ENCODE measurements around the gene PDCD11.

Gene PDCD11

DNA sequence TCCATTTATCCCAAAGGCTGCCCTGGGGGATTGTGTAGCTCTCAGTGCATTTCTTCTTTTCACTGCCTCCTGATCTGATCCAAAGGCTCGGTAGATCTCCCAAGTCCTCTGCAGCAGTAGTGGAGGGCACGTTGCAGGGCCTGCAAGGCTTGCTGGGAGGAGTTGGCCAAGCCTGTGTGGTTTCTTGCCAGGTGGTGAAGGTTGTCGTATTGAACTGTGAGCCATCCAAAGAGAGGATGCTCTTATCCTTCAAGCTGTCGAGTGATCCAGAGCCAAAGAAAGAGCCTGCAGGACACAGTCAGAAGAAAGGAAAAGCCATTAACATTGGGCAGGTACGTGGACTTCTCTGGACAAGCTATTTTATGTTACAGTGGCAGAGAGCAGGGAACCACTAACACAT, 21.2 kb downstream of the PDCD11 start:
- no peak for DNase-seq (ENCODE audit: low read depth in 2 of 2)

DNA sequence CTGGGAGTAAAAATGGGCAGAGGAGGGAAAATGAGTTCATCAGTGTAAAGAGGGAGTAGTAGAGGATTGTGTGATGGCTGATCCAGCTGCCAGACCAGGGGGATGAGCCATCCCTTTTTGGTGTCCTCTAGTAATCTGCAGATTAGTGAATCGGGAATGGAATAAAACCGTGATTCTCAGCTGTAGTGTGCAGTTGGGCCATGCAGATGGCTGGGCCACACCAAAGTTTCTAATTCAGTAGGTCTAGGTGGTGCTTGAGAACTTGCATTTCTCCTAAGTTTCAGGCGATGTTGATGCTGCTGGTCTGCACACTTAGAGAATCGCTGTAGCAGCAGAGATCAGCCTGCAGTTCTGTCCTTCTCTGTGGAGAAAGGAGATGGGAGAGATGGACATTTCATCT, 22.7 kb downstream of the PDCD11 start:
- DNase-seq (ENCODE audit: low read depth in 2 of 2): no peak

DNA sequence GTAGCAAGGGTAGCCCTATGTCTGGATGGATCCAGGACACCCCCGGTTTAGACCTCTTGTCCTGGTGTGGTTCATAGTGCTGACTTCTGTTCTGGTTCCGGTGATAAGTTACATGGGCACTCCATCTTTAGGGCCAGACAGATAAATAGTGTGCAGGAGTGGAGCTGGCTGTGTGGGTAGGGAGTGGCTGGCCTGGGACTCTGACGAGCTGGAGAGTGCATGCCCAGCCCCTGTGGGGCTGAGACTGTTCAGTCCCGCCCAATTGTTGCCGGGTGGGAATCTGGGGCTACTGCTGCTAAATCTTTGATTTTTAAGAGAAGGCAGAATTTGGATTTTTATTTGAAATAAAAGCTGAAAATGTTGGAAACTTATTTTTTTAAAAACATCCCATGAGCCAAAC, 27.3 kb downstream of the PDCD11 start:
- DNase-seq (ENCODE audit: low read depth in 2 of 2): no peak

DNA sequence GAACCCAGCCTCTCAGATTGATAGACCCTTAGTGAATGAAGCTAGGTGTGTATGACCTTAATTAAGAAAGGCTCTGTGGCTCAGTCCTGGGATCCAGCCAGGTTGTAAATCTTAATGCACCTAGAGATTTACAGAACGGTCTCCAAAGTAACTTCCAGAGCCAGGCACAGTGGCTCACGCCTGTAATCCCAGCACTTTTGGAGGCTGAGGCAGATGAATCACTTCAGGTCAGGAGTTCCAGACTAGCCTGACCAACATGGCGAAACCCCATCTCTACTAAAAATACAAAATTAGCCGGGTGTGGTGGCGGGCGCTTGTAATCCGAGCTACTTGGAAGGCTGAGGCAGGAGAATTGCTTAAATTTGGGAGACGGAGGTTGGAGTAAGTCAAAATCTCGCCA, 31.4 kb downstream of the PDCD11 start:
- DNase-seq (ENCODE audit: low read depth in 2 of 2): no peak

DNA sequence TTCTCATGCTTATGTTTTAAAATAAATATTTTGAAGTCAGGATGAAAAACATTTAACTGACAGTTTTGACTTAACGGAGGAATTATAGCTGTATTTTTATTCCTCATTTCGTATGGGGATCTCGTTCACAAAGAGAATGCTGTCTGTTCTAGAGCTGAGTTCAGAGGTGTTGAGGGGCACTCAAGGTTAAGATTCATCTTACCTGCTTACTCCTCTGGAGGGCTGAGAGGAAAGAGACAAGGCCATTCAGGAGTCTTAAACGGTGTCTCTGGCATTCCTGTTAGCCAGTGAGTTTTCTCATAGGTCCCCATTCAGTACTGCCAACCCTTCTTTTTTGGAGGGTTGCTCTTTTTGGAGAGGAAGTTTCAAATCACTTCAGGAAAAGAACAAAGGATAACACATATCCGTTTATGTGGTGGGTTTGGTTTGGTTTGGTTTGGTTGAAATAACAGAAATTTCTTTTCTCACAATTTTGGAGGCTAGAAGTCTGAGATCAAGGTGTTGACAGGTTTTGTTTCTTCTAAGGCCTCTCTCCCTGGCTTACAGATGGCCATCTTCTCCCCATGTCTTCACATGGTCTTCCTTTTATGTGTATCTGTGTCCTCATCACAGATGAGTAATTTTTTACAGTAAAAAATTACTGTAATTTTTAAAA, 32.7 kb downstream of the PDCD11 start:
- DNase-seq (ENCODE audit: low read depth in 2 of 2): no peak

DNA sequence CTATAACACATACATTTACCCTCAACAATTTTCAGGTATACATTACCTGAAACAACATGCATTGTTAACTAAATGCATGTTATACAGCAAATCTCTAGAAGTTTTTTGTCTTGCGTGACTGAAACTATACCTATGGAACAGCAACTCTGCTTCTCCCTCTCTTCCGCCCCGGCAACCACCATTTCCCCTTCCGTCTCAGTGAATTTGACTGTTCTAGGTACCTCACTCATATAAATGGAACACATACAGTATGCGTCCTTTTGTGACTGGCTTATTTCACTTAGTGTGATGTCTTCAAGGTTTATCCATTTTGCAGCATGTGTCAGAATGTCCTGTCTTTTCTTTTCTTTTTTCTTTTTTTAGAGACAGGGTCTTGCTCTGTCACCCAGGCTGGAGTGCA, 33.2 kb downstream of the PDCD11 start:
- DNase-seq (ENCODE audit: low read depth in 2 of 2): no peak

DNA sequence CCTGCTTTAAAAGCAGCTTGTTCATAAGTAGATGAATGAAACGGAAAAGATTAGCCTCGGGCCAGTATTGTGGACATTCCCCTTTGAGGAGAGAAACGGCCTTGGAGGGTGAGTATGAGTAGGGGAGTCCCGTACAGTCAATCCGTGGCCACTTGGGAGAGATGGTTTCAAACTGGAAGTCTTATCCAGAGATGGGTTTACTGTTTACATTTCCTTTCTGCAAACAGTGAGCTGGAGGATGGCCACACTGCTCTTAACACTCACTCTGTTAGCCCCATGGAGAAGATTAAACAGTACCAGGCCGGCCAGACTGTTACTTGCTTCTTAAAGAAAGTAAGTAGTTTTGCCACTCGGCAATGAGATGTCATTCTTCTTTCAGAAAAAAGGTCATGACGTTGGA, 35.5 kb downstream of the PDCD11 start:
- no peak for DNase-seq (ENCODE audit: low read depth in 2 of 2)

DNA sequence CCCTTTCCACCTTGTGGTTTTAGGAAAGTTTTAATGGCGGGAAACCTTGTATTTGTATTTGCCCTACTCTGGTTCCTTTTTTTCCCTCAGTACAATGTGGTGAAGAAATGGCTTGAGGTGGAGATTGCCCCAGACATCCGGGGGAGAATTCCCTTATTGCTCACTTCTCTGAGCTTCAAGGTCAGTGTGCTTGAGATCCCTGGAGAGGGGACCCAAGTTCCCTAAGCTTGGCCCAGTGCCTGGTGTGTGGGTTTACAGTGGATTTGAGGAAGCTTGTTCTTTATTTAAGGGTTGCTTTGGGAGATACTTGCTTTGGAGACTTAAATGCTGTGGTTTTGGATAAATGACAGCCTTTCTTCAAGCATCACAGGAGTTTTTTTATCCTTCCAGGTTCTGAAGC, 37.4 kb downstream of the PDCD11 start:
- no peak for DNase-seq (ENCODE audit: low read depth in 2 of 2)

DNA sequence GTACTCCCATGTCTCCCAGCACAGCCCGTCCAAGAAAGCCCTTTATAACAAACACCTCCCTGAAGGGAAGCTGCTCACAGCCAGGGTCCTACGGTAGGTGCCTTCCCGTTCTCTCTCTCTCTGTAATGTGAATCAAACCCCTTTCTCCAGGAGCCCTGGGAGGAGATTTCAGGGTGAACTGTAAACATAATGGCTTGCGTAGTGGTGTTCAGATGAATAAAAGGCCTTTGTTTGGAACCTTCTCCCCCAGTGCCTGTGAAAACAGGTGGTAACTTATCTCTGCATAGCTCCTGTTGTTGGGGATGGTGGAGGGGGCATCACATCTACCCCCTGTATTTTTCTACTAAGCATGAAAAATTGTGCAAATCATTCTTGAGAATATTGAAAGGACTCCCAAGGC, 43.4 kb downstream of the PDCD11 start:
- DNase-seq (ENCODE audit: low read depth in 2 of 2): no peak

DNA sequence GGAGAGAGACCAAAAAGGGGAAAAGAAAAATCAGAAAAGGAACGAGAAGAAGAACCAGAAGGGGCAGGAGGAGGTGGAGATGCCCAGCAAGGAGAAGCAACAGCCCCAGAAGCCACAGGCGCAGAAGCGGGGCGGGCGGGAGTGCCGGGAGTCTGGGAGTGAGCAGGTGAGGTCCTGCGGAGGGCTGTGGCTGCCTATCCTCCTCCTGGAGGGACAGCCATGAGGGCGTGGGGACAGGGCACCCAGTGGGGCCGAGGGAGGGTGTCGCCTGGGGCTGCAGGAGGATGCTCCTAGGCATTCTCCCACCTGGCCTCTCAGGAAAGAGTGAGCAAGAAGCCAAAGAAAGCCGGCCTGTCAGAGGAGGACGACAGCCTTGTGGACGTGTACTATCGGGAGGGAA, 44.0 kb downstream of the PDCD11 start:
- no peak for DNase-seq (ENCODE audit: low read depth in 2 of 2)

DNA sequence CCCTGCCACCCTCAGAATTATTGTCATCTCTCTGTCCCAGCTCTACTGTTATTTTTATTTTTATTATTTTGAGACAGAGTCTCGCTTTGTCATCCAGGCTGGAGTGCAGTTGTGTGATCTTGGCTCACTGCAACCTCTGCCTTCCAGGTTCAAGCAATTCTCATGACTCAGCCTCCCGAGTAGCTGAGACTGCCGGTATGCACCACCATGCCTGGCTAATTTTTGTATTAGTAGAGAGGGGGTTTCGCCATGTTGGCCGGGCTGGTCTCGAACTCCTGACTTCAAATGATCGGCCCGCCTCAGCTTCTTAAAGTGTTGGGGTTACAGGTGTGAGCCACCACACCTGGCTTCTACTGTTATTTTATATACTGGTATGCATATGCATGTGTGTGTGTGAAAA, 44.8 kb downstream of the PDCD11 start:
- no peak for DNase-seq (ENCODE audit: low read depth in 2 of 2)

DNA sequence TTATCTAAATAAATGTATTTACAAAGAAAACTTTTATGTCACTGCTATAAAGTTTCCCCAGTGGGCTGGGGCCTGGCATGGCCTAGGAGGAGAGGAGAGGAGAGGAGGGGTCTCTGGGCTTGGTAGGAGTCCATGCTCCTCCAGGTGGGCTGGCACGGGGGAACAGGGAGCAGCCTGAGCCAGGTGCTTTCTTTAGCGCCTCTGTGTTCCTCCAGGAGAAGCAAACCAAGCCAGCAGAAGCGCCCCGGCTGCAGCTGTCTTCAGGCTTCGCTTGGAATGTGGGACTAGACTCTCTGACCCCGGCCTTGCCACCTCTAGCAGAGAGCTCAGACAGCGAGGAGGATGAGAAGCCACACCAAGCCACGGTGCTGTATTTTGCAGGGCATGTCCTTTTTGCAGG, 45.2 kb downstream of the PDCD11 start:
- DNase-seq (ENCODE audit: low read depth in 2 of 2): no peak

DNA sequence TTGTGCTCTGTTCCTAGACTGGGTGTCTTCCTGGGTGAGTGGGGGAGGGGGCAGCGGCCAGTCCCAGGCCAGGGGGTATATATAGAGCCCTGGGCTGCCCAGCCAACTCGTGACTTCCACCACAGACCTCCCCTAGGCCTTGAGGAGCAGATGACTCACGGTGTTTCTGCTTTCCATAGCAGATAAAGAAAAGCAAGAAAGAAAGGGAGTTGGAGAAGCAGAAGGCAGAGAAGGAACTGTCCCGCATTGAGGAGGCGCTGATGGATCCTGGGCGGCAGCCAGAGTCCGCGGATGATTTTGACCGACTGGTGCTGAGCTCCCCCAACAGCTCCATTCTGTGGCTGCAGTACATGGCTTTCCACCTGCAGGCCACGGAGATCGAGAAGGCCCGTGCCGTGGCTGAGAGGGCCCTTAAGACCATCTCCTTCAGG, 45.6 kb downstream of the PDCD11 start:
- DNase-seq (ENCODE audit: low read depth in 2 of 2): no peak

DNA sequence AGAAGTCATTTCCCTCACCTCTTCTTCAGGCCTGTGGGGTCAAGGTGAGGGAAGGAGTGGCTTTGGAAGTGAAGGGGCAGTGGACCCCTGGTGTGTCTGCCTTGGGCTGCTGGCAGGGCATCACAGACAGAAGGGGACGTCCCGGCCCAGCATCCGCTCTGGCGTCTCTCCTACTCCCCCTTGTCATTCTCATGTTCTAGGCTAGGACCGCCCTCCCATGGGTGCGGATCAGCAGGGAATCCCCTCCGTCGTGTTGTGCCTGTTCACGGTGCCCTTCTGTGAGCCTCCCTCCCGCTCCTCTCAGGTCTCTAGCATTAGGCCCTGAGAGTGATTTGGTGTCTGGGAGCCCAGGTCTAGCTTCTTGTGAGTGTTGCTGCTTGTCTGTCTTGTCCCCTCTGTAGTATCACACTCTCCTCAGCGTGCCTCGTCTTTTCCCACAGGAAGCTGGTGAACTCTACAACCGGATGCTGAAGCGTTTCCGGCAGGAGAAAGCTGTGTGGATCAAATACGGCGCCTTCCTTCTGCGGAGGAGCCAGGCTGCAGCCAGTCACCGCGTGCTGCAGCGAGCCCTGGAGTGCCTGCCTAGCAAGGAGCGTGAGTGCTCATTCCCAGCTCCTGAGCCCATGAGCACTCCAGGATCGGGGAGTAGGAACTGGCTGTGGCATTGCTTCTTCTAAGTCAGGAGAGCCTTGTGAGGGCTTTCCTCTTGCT, 47.2 kb downstream of the PDCD11 start:
- no peak for DNase-seq (ENCODE audit: low read depth in 2 of 2)

DNA sequence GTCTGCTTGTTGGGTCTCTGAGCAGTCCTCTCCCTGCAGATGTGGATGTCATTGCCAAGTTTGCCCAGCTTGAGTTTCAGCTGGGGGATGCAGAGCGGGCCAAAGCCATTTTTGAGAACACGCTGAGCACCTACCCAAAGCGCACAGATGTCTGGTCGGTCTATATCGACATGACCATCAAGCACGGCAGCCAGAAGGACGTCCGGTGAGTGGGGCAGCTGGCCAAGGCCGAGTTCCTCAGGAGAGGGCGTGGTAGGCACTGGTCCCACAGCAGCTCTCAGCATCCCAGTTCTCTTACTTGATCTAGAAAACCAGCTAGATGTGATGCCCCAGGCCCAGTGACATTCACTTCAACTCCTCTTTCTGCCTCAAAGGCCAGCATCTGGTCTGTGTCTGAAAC, 48.1 kb downstream of the PDCD11 start:
- no peak for DNase-seq (ENCODE audit: low read depth in 2 of 2)

DNA sequence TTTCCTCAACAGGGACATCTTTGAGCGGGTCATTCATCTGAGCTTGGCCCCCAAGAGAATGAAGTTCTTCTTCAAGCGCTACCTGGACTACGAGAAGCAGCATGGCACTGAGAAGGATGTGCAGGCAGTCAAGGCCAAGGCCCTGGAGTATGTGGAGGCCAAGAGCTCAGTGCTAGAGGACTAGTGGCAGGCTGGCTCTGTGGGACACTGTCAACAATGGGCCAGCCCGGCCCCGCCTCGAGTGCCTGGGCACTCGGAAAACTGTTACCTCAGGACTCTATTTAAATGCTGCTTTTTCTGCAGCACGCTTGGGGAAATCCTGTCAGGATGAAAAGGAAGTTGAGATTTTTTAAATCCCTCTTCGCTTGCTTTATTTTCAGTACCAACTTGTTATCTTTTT, 48.9 kb downstream of the PDCD11 start:
- DNase-seq (ENCODE audit: low read depth in 2 of 2): no peak

DNA sequence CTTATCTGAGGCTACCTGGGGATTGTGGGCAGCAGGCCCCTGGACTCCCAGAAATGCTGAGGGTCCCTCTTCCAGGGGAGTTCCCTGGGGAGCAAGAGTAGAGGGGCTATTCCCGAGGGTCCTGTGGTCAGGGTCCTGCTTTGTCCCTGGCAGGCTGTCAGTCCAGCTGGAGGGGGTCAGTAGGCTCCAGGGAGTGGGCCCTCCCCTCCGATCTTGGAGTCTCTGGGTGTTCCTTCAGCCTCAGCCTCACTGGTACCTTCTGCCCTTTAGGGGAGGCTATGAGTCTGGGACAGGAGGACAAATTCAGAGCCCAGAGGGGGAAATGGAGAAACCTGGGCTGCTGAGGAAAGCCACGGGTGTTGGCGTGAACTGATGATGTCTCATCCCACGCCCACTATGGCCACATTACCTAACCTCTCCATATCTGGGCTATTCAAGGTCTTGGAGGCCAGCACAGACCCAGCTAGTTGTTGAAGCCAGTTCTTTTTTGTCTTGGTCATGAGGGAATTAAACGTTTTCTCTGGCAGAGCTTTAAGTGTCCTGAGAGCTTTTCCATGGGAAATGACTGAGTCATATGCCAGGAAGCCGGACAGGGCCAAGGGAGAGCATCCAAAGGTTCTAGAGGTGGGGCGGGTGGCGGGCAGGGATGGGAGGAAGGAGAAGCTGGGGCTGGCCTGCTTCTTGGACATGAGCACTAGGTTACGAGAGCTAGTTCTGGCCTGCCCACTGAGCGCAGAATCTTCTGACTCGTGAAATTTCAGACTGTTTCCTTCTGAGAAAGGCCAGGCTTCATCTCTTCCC, 49.5 kb downstream of the PDCD11 start:
- DNase-seq (ENCODE audit: low read depth in 2 of 2): no peak

DNA sequence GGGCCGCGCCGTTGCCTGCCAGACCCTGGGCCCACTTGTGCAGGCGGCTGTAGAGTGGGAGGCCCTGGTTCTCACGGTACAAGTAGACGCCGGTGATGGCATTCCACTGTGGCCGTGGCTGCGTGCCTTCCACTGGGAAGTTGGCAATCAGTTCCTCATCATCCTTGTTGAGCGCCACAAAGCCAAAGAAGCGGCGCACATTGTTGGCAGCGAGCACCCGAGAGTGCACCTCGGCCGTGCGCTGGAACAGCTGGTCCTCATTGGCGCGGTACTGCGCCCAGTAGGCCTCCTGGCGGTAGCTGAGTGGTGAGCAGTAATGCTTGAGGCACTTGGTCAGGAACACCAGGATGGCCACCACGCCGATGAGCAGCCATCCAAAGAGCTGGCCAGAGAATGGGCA, 50.8 kb downstream of the PDCD11 start:
- DNase-seq (ENCODE audit: low read depth in 2 of 2): no peak

DNA sequence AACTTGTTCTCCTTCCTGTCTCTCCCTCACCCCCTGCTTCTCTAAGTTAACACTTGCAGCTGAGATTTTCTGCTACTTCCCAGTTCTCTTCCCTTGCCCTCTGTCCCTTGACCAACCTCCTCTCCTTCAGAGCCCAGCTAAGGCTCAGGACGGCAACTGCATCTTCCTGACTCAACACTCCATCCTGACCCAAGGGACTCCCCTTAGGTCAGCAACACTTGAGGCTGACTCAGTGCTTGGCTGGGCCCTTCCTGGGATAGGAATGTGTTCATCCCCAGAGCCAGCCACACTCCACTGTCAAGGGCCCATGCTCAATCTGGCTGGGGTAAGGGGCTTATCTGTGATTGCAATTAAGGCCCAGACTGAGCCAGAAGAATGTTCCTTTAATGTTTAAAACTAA, 52.3 kb downstream of the PDCD11 start:
- no peak for DNase-seq (ENCODE audit: low read depth in 2 of 2)

DNA sequence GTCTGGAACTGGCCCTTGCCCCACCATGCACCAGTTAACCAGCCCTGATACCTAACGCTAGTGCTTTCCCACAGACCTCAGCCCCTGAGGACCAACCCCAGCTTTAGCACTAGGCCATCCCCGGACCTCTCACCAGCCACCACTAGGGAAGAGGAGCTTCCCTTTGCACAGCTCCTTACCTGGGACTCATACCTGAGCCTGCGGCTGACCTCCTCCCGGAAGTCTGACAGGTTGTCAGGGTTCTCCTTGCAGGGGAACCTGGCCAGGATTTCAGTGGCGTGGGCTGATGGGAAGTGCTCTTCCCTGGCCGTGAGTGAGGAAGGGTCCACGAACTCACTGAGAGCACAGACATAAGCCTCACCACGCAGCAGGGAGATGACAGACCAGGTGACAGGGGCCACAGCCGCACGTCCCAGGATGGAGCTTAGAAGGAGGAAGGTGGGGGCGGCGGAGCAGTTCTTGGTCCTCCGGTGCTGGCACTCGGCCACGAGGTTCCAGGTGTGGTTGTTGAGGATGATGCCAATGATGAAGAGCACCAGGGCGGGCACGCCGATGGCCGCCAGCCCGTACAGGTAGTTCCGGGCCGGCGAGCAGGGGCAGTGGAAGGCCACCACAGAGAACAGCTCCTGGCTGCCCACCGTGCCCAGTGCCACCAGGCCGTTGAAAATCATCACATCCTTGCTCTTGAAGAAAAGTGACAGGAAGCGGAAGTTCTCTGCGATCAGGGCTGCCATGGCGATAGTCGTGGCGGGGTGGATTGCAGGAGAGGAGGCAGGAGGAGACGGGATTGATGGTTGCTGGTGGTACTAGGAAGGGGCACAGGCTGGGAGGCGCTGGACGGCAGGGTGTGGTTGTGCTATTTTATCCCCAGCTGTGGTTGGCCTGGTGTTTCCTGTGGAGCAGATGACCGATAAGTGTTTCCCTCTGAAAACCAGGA, 53.0 kb downstream of the PDCD11 start:
- no peak for DNase-seq (ENCODE audit: low read depth in 2 of 2)

DNA sequence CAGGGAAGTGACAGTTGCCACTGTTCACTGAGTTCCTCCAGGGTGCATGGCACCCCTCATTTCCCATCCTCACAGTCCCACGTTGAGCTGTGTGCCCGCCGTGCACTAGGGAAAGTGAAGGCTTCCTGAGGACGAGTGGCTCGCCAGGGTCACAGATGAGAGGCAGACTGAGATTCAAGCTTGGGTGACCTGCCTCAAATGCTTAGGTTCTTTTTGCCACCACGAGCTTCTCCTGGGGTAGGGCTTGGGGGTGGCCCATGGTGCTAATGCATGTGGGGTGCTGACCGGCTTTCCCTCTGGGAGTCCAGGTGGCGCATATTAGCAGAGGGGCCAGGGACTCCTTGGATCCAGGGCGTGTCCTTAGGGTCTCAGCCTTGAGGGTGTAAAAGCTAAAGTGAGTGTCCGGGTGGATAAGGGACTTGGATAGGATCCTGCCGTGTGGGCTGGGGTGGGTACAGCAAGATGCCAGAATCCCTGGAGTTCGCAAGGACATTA, 53.8 kb downstream of the PDCD11 start:
- no peak for DNase-seq (ENCODE audit: low read depth in 2 of 2)

Measured in stimulated activated CD4-positive, alpha-beta T cell treated with anti-CD3 and anti-CD28 coated beads, Interleukin-1b, Interleukin-23, amount 100 ng/mL, for 1 hour (primary cell).